Superior temporal gyrus (tissue), 1 donor: ENCODE data around the gene KLF5.
"Not testable (repeated sequence)": the region's sequence is repeated elsewhere in the genome, so short reads cannot be mapped to it uniquely, and the experiment has no call there.

Source experiments
- DNase-seq: peaks from one replicate; pipeline ENCODE4 v3.0.0-alpha.2; 2016; ENCODE audit errors: extremely low spot score

The KLF5 gene

DNA sequence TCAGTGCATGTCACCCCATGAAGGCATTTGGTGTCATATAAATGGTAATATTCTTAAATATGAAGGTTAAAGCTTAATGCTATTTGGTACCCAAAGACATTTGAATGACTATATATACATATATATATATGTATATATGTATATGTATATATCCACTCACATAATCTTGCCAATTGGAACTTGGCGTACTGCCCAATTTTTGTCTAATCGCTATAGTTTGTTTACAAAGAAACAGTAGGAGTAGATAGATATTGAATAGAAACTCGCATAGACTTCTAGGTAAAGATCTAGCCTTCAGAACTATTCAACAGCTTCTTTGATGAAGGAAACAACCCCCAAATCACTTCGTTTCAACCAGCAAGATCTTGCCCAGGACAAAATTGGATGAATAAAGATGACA is 24.1 kb downstream of the KLF5 start:
- DNase-seq = no peak

DNA sequence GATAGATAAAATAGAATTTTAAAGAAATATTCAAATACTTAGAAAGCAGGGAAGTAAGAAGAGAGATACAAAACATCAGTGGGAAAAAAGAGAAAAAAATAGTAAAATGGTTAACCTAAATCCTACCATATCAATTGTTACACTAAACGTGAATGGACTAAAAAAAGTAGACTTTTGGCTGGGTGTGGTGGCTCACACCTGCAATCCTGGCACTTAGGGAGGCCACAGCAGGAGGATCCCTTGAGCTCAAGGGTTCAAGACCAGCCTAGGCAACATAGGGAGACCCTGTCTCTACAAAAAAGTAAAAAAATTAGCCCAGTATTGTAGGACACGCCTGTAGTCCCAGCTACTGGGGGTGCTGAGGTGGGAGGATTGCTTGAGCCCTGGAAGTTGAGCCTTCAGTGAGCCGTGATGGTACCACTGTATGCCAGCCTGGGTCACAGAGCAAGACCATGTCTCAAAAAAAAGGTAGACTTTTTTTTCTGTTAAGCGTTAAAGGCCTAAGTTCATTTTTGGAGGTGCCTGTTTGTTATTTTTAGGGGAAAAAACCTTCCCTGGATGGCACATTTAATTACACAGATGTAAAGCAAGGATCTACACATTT is 29.6 kb downstream of the KLF5 start:
- no peak for DNase-seq

DNA sequence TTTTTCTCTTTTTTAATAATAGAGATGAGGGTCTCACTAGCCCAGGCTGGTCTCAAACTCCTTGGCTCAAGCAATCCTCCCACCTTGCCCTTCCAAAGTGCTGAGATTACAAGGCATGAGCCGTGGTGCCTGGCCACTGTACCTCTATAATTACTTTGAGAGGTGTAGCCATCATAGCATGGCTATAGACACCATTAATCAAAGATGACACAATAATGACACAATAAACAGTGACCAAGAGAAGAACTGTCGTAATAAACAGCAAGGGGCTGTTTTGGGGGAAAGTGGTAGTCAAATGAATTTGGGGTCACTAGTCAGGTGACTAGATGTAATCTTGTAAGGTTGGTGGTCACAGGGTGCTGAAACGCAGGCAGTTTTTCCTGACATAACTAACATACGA is 30.4 kb downstream of the KLF5 start:
- DNase-seq = no peak

DNA sequence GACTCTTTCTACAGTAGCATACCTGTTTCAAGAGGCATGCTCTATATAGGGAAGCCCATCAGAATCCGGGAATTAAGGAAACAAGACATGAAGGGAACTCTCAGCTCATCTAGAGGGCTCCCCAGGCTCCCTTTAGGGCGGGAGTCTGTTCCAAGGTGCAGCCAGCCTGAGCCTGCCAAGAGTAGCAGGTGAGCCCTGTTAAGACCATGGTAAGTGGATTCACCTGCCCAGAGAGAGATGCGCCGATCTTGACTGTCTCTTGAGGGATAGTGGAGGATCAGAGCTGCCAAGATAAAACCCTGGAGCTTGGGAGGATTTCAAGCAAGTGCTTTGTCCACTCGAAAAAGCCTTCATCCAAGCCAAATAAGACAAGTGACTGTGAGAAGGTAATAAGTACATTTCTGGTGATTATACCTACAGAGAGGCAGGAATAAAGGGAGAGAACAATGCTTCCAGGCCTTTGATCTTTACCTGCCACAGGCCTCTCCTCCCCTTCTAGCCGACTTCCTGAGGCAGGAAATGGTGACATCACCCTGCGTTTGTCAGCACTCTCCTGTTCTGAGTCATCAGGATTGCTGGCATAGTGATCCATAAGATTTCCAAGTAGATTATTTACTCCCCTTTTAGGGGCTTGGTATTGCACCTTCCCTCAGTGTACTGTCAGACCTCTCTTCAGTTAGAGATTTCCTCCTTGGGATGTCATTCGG is 31.5 kb downstream of the KLF5 start:
- no peak for DNase-seq

DNA sequence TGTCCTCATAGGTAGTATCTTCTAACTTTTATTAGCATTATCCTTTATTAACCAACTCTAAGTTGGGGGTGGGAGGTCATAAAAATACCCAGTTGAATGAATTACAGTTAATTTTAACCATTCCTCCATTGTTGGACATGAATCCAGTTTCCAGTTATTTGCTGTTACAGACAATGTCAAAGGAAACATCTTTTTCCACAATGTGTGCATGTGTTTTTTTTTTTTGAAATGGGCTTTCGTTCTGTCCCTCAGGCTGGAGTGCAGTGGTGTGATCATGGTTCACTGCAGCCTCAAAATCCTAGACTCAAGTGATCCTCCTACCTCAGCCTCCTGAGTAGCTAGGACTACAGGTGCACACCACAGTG is 32.0 kb downstream of the KLF5 start:
- DNase-seq = no peak

DNA sequence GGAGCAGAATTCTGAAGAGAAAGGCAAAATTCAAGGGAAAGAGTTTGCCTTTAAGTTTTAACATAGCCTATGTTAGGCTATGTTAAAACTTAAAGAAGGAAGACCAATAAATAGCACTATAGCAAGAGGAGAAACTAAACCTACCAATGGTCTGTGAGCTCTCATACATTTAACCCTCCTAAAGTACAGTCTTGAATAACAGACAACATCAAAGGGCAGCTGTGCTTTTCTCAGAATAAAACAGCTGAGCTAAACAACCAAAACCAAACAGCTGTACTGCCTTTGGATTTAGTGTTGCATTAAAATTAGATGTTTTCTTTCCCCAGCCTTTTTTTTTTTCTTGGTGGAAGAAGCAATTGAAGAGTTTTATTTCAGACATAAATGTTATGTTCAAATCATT is 34.0 kb downstream of the KLF5 start:
- DNase-seq = no peak

DNA sequence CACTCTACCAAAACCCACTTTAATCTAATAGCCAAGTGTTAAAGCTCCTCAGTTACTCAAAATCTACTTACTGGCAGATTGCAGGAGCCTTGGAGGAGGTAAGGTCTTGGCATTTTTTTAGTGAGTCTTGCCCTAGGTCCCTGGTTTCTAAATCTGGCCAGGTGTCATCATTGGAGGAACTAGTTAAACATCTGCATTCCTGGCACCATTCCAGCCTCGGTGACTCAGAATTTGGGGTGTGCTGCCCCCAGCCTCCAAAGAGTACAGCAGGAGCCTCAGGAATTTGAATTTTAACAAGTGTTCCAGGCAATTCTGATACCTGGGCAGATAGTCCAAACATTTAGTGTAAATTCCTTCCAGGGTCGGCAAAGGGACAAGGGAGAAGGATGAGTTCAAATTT is 37.4 kb downstream of the KLF5 start:
- no peak for DNase-seq

DNA sequence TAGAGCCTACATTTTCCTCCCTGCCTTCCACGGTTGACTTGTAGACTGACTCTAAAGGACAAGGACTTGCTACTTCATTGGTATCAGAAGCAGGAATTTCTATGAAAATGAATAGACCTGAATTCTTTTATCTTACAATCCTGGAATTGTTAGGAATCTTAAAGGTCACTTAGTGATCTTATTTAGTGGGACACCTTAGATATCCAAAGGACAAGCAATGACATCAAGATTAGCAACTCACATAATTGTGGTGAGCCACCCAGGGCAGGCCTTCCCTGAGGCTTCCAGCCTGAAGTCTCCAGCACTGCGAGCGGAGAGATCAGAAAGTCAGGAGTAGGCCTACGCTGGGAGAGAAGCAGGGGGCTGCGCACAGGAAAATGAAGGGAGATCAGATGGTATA is 37.8 kb downstream of the KLF5 start:
- no peak for DNase-seq

DNA sequence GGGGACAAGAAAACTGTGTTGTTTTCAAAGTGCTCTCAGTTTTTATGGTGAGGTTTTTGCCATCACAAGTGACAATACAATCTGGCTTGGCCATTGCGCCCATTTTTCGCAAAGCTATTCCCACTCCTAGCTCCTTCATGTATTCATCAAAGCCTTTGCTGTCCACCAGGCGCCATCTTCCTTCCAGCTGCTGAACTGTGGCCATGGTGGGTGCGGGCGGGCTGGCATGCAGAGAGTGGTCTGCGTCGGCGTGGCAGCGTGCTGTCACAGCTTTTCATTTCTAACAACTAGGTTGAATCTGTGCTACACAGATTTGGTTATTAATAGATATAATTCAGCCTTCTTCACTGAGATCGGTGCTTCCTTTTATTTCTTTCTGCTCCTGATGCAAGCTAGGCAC is 42.0 kb downstream of the KLF5 start:
- not testable (repeated sequence) for DNase-seq

DNA sequence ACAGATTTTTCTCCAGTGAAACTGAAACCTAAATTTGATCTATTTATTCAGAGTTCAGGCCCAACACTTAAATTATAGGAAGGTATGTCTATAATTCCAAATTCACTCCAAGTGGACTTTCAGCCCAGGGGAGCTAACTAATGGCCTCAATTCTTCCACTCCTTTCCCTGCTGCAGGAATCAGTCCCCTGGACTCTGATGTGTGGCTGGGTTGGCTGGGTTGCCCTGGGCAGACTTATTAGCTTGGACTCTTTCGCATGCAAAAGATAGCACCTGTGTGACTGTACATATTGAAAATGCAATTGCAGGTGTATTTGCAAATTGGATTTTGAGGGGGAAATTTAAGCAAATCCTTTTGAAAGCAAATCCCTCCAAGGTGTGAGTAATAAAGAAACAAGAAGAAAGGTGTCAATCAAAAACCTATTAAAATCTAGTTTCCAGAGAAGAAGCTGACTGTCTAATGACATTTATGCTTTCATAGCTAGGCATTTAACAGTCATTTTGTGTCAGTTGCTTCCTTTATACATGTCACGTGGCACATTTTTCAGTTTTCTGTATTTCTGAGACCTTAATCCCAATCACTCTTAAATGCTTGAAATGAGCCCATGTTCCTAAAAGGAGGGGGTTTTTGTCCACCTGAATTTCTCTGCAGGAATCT is 42.7 kb downstream of the KLF5 start:
- no peak for DNase-seq

DNA sequence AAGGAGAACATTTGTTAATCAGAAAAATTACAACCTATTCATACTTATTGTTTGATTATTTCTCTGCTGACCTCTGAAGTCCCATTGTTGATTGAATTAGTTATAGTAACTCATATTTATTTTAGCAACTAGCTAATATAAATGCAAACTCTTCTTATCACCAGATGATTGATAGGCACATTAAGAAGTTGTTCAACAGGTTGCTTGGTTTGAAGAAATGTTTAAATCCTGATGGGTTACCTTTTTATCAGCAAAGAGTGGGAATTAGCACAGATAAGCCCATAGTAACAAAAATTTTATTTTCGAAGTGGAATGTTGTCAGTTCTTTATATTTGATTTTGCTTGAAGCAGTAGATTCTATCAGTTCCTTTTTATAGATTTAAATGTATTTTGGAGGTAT is 44.4 kb downstream of the KLF5 start:
- no peak for DNase-seq

DNA sequence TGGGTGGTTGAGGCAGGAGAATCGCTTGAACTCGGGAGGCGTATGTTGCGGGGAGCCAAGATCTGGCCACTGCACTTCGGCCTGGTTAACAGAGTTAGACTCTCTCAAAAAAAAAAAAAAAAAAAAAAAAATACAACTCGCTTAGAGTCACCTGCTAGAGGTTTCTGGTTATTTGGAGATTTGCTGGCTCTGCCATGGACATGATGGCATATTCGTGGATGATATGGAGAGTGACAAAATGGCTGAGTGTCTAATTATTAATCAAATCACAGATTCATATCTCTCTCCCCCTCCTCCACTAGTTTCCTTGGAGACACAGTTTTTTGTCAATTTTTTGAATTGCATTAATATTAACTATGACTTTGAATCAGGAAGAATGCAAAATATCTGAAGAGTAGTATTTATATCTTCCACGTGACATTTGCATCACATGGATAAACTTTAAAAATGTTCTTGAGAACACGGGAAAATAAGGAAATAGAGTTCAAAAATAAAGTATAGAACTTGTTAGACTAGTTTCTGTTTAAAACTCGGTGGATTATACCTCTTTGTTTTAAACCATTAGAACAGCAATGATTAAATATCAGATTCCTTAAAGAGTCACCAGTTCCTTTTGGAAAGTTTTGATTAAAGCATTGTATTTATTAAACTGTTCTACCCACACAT is 47.8 kb downstream of the KLF5 start:
- DNase-seq = no peak

DNA sequence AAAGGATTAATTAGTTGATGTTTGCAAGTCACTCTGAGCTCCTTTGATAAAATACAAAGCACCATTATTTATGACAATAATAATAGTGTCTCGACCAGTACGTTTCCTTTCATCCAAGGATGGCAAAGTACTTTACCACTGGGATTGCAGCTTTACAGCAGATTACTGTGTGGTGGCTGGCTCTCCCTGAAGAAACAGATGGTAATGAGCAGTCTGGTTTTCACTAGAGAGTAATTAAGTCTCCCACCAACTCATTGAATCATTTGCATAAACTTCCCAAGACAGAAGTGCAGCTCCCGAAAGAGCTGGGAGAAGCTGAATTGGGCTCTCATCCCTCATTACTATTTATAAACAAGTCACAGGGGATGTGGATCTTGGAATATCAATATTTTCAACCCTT is 48.7 kb downstream of the KLF5 start:
- DNase-seq = no peak

DNA sequence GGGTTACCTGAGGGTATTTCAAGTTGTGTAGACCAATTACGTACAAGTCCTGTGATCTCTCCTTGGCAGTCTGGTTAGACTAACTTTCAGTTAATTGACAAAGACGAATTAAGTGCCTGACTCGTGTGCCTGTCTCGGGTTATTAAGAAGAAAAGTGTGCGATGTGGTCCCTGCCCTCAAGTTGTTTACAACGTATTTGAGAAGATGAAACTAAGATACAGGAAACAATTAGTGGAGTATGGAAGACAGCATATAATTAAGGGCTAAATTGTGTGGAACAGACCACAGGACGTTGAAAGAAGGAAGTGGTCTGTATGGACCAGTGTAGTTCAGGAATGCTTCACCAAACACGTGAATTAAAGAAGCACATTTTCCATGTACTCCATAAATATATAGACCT is 49.2 kb downstream of the KLF5 start:
- no peak for DNase-seq

DNA sequence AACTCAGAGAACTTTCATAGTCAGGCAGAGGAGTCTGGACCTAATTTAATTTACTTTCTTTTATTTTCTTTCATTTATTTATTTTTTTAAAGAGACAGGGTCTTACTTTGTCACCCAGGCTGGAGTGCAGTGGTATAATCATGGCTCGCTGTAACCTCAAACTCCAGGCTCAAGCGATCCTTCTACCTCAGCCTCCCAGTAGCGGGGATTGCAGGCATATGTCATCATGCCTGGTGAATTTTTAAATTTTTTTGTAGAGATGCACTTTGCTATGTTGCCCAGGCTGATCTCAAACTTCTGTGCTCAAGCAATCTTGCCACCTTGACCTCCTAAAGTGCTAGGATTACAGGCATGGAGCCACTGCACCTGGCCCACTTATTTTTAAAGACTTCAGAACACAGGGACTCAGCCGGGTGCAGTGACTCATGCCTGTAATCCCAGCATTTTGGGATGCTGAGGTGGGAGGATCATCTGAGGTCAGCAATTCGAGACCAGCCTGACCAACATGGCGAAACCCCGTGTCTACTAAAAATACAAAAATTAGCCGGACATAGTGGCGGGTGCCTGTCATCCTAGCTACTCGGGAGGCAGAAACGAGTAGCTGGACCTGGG is 50.6 kb downstream of the KLF5 start:
- DNase-seq = no peak

DNA sequence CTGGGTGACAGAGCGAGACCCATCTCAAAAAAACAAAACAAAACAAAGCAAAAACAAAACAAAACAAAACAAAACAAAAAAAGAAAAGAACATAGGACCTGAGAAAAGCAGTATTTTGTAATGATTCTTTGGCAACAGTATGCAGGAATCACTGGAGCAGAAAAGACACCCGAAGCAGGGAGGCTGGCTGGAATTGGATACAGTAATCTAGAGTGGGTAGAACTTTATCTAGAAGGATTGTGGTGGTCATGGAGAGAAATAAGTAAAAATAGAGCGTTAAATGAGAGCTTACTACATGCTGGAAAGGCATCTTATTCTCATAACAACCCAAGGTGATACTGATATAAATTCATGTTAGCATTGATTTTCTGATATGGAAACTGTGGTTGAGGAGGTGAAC is 51.2 kb downstream of the KLF5 start:
- no peak for DNase-seq

DNA sequence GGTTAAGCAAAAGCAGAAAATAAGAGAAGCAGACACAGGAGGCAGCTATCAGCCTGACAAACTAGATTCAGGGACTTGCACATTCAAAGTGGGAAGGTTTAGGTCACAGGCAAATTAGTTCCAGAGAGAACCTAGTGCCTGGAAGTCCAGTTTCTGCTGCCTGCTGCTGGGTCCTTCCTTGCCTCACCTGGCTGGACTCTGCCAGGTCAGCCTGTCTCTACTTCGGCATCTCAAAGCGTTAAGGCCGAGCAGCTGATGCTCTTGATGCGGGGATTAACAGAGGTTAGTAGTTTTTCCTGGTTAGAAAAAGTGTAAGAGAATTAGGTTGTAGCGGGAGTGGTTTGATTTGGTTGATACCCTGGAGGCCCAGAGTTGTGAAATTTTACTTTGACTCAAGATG is 52.0 kb downstream of the KLF5 start:
- no peak for DNase-seq

DNA sequence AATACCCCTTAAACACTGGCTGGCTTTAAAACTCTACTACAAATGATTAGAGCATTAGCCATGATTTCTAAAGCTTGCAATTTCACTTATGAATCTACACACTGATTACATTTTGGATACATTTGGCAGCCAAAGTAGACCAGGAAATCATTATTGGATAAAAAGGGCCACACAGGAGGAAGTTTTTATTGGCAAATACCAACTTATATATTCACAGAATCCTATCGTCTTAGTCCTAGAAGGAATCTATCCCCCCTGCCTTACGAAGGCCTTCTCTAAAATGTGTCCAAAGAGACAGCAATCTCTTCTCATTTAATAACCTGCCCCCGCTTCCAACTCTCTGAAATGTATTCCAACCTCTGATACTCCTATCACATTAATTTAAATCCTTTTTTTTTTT is 52.5 kb downstream of the KLF5 start:
- DNase-seq = no peak

DNA sequence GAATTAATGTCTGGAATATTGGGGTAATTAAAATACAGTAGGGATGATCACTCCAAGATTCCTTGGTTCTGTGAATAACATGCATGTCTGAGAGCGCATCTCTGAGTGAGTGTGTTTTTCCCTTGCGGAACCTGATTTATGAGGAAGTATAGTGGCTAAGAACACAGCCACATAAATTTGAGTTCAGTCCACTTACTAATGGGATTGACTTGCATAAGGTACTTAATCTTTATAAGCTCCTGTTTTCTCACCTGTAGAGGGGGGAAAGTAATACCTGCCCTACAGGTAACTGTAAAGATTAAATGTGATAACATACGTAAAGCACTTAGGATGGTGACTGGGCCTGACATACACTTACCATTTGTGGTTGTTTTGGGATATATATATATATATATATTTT is 60.8 kb downstream of the KLF5 start:
- DNase-seq = no peak
